ENCODE results near the gene ZFYVE28.

DNA sequence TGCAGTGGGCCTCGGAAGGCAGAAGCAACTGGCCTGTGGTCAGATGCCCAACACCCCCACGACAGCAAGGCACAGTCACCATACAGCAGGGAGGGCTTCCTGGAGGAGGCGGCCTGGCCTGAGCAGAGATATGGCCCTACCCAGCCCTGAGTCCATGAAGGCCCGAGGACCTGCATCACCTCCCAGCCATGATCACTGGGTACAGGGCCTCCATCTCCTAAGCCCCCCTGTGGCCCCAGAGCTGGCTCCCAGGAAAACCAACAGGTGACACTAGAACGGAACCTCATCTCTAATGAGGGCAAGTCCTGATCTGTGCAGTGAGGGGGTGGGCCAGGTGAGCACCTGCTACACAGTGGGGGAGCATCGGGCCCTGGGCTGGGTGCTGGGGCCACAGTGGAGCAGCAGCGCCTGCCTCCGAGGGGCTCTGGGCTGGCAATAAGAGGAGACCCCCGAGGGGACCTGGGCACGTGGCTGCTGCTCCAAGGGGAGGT lies 130.3 kb downstream of the ZFYVE28 start:
- no peak for TF ChIP-seq POLR2AphosphoS5 (IDR thresholded peaks at IDR 0.05)
- TF ChIP-seq EP300 (IDR thresholded peaks at IDR 0.05), result no peak
- TF ChIP-seq, protein P1, sequence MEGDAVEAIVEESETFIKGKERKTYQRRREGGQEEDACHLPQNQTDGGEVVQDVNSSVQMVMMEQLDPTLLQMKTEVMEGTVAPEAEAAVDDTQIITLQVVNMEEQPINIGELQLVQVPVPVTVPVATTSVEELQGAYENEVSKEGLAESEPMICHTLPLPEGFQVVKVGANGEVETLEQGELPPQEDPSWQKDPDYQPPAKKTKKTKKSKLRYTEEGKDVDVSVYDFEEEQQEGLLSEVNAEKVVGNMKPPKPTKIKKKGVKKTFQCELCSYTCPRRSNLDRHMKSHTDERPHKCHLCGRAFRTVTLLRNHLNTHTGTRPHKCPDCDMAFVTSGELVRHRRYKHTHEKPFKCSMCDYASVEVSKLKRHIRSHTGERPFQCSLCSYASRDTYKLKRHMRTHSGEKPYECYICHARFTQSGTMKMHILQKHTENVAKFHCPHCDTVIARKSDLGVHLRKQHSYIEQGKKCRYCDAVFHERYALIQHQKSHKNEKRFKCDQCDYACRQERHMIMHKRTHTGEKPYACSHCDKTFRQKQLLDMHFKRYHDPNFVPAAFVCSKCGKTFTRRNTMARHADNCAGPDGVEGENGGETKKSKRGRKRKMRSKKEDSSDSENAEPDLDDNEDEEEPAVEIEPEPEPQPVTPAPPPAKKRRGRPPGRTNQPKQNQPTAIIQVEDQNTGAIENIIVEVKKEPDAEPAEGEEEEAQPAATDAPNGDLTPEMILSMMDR (IDR thresholded peaks at IDR 0.05), result no peak
- no peak for TF ChIP-seq POLR2A (IDR thresholded peaks at IDR 0.05)
